G401 (cell line): ENCODE results near the gene CLDN5. TPM values are rescaled to one million over a fixed set of nuclear protein-coding genes. Genes with fewer than 3 reads are reported as not detected.
"Not testable (repeated sequence)": the region's sequence is repeated elsewhere in the genome, so short reads cannot be mapped to it uniquely, and the experiment has no call there.

Experiments
- DNase-seq: peaks from one replicate; pipeline ENCODE4 v3.0.0-alpha.2; 2015; ENCODE audit warnings: low spot score
- in situ Hi-C: cut with HindIII; loops from 2 replicates; pipeline ENCODE4 v1.10.0; 2016; ENCODE audit warnings: low sequenced_read_pairs, mixed read lengths
- total RNA-seq: library from RNA; depleted of rRNA; stranded (reverse); fragments of >200 nt; shearing (Covaris generic); gene quantifications from 2 replicates; pipeline ENCODE4 v1.2.3, GENCODE V29; 2014

The CLDN5 gene
- total RNA-seq, 1 experiment from 2014 or later, result not detected

- in situ Hi-C loops, result no loop called here
Measured at GRCh38 chr22:19549428-19549827, 25.2 kb upstream of the CLDN5 start.

GRCh38 chr22:19548964-19549363 is 24.8 kb upstream of the CLDN5 start:
- no peak for DNase-seq
- in situ Hi-C loops, result no loop called here

More at GRCh38 chr22:19549428-19549827, 25.2 kb upstream of the CLDN5 start:
- no peak for DNase-seq

DNA sequence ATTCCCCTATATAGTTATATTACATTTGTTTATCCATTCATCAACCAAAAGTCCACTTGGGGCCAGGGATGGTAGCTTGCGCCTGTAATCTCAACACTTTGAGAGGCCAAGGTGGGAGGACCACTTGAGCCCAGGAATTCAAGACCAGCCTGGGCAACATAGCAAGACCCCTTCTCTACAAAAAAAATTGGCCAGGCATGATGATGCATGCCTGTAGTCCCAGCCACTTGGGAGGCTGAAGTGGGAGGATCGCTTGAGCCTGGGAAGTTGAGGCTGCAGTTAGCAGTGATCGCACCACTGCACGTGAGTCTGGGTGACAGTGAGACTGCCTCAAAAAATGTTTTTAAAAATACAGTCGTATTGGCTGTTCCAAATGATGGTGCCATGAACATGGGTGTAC is 24.2 kb upstream of the CLDN5 start:
- DNase-seq, in situ Hi-C loops: not testable (repeated sequence)

- in situ Hi-C loops, result no loop called here
- no peak for DNase-seq
Measured at GRCh38 chr22:19547620-19548019, 23.4 kb upstream of the CLDN5 start.

GRCh38 chr22:19546680-19547079 is 22.5 kb upstream of the CLDN5 start:
- DNase-seq, result no peak
- in situ Hi-C loops, result no loop called here

DNA sequence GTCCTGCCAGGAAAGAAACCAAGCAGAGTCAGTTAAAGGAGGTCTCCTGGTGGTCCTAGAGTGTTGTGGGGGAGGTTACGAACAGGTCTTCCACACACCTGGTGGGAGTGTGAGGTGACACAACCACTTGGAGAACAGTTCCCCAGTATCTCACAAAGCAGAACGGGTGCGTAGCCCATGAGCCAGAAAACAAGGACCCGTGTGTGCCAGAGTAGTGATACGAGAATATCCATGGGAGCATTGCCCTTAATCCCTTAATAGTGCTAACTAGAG is 21.7 kb upstream of the CLDN5 start:
- in situ Hi-C loops, result no loop called here
- DNase-seq, result no peak

- DNase-seq, result no peak
- in situ Hi-C loops, result no loop called here
Measured at GRCh38 chr22:19543970-19544708, 19.9 kb upstream of the CLDN5 start.

GRCh38 chr22:19540394-19540793 is 16.2 kb upstream of the CLDN5 start:
- in situ Hi-C loops, result no loop called here
- DNase-seq, result no peak

GRCh38 chr22:19537941-19538488 is 13.8 kb upstream of the CLDN5 start:
- in situ Hi-C loops, result no loop called here
- DNase-seq, result no peak

DNA sequence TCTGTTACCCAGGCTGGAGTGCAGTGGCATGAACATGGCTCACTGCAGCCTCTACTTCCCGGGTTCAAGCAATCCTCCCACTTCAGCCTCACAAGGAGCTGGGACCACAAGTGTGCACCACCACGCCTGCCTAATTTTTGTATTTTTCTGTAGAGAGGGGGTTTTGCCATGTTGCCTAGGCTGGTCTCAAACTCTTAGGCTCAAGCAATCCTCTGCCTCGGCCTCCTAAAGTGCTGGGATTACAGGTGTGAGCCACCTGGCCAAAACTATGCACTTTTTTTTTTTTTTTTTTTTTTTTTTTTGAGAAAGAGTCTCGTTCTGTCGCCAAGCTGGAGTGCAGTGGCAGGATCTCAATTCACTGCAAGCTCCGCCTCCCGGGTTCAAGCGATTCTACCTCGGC is 12.4 kb upstream of the CLDN5 start:
- DNase-seq, result no peak
- in situ Hi-C loops, result no loop called here

DNA sequence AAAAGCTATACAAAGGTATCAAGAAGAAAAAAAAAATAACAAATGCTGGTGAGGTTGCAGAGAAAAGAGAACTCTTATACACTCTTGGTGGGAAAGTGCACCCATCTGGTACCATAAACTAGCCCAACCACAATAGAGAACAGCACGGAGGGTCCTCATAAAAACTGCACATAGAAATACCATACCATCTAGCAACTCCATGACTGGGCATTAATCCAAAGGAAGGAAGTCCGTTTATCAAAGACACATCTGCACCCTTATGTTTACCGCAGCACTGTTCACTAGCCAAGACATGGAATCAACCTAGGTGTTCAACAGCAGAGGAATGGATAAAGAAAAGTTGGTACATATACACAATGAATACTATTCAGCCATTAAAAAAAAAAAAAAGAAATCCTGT is 10.8 kb upstream of the CLDN5 start:
- in situ Hi-C loops, result no loop called here
- DNase-seq, result no peak

GRCh38 chr22:19533857-19534256 is 9.6 kb upstream of the CLDN5 start:
- no peak for DNase-seq
- in situ Hi-C loops, result no loop called here

DNA sequence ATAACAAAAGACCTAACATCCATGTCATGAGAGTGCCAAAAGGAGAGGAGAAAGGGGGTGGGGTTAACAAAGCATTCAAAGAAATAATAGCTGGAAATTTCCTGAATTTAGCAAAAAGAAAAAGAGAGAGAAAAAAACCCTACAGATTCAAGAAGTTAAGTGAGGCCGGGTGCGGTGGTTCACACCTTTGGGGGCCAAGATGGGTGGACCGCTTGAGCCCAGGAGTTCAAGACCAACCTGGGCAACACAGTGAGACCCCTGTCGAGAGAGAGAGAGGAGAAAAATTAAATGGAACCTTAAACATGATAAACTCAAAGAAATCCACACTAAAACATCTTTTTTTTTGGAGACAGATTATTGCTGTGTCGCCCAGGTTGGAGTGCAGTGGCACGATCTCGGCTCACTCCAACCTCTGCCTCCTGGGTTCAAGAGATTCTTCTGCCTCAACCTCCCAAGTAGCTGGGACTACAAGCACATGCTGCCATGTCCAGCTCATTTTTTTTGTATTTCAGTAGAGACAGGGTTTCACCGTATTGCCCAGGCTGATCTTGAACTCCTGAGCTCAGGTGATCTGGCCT is 8.9 kb upstream of the CLDN5 start:
- in situ Hi-C loops, result no loop called here
- DNase-seq, result no peak

- DNase-seq, in situ Hi-C loops: not testable (repeated sequence)
Measured at GRCh38 chr22:19531327-19531726, 7.1 kb upstream of the CLDN5 start.

GRCh38 chr22:19530751-19531150 is 6.5 kb upstream of the CLDN5 start:
- no peak for DNase-seq
- in situ Hi-C loops, result no loop called here

- in situ Hi-C loops, result no loop called here
- DNase-seq, result no peak
Measured at GRCh38 chr22:19529811-19530210, 5.6 kb upstream of the CLDN5 start.

GRCh38 chr22:19527861-19528417 is 3.7 kb upstream of the CLDN5 start:
- in situ Hi-C loops, result no loop called here
- DNase-seq, result no peak

- in situ Hi-C loops, result no loop called here
- DNase-seq, result no peak
Measured at GRCh38 chr22:19527321-19527721, 3.1 kb upstream of the CLDN5 start.

GRCh38 chr22:19526702-19527111 is 2.5 kb upstream of the CLDN5 start:
- DNase-seq, result no peak
- in situ Hi-C loops, result no loop called here

GRCh38 chr22:19526076-19526701 is 2.0 kb upstream of the CLDN5 start:
- DNase-seq, result no peak
- in situ Hi-C loops, result no loop called here
